RWPE1 (cell line): ENCODE measurements around the gene IL2RA.

ENCODE experiments used
- CTCF ChIA-PET: fragments of 350-600 bp; sonication (Branson Sonifier 250); formaldehyde crosslinking; extraction: SDS; loops from one replicate; lab custom pipeline; 2021; lab: Yijun Ruan, JAX
- POLR2A ChIA-PET: fragments of 400-600 bp; formaldehyde crosslinking; extraction: SDS; loops from one replicate; lab custom pipeline; 2020; ENCODE audit warnings: antibody characterized with exemption; ENCODE audit not compliant: low non-redundant PET; lab: Yijun Ruan, JAX
- DNase-seq: peaks from one replicate; pipeline ENCODE4 v3.0.0; 2012; ENCODE audit warnings: low spot score
- H3K27ac ChIP-seq: fragments of 450-650 bp; 2 replicates; pipeline ENCODE4 v1.5.1; 2017
- TF ChIP-seq, protein P1 (sequence below): fragments of 450-650 bp; conservative IDR thresholded peaks from 2 replicates; pipeline ENCODE4 v1.5.1; 2017; ENCODE audit warnings: low read depth, mild to moderate bottlenecking

The IL2RA gene

DNA sequence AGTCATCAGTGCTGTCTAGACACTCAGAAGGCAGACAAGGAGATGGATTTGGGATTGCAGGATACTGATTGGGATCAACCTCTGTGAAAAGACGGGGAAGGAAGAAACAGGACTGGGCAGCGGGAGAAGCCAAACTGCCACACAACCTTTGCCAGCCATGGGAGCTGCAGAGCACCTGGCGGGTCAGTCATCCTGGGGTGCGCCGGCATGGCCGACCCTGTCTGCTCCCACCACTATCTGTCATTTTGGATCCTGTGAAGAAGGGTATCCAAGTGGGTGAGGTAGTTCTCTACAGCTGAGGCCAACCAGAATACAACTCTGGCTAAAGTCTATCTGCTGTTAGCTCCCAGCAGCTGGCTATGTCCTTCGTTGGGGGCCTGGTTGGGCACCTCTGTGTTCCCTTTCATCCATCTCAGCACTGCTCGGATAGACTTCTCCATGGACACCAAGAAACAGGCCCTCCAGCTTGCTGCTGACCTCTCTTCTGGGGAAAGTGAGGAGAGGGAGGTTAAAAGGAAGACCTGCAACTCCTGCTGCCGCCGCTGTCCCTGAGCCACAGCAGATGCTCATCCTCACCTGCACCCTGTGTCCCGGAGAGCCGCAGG lies 15.0 kb upstream of the IL2RA start:
- TF ChIP-seq, protein P1, sequence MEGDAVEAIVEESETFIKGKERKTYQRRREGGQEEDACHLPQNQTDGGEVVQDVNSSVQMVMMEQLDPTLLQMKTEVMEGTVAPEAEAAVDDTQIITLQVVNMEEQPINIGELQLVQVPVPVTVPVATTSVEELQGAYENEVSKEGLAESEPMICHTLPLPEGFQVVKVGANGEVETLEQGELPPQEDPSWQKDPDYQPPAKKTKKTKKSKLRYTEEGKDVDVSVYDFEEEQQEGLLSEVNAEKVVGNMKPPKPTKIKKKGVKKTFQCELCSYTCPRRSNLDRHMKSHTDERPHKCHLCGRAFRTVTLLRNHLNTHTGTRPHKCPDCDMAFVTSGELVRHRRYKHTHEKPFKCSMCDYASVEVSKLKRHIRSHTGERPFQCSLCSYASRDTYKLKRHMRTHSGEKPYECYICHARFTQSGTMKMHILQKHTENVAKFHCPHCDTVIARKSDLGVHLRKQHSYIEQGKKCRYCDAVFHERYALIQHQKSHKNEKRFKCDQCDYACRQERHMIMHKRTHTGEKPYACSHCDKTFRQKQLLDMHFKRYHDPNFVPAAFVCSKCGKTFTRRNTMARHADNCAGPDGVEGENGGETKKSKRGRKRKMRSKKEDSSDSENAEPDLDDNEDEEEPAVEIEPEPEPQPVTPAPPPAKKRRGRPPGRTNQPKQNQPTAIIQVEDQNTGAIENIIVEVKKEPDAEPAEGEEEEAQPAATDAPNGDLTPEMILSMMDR, result no peak
- POLR2A ChIA-PET, result no interaction called here
- no peak overlapping the region for H3K27ac ChIP-seq
- CTCF ChIA-PET, result no interaction called here
- DNase-seq, result no peak

DNA sequence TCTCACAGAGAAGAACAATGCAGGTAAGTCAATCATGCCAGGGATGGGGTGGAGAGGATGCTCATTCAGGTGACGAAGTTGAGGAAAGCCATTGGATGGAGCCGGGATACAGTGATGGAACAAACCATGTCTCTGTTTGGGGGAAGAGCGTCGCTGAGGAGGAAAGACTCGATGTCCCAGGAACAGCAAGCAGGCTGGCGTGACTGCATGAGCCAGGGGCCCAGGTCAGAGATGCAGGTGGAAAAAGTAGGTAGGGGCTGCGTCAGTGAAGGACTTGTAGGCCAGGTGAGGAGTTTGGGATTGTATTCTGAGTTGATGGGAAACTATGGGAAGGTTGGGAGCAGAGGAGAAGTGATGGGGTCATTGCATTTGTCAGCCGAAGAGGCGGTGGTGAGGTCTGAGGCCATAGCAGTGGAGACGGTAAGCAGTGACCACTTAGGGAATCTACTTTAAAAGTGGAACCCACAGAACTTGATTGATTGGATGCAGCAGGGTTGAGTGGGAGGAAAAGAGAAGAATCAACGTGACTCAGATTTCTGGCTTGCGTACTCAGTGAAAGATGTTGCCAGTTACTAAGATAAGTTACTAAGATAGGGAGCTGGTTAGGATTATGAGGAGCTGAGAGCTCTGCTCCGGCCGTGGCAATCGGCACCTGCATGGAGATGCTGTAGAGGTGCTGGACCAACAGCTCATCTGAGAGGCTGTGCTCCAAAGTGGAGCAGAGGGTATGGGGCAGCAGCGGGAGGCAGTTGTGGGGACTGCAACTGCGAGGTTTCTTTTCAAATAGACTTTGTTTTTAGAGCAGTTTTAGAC lies 12.5 kb upstream of the IL2RA start:
- peak; percentile 19 for DNase-seq
- TF ChIP-seq, protein P1, result no peak
- ChIA-PET POLR2A (no interaction called here), CTCF (no interaction called here)
- H3K27ac ChIP-seq, result no peak overlapping the region

DNA sequence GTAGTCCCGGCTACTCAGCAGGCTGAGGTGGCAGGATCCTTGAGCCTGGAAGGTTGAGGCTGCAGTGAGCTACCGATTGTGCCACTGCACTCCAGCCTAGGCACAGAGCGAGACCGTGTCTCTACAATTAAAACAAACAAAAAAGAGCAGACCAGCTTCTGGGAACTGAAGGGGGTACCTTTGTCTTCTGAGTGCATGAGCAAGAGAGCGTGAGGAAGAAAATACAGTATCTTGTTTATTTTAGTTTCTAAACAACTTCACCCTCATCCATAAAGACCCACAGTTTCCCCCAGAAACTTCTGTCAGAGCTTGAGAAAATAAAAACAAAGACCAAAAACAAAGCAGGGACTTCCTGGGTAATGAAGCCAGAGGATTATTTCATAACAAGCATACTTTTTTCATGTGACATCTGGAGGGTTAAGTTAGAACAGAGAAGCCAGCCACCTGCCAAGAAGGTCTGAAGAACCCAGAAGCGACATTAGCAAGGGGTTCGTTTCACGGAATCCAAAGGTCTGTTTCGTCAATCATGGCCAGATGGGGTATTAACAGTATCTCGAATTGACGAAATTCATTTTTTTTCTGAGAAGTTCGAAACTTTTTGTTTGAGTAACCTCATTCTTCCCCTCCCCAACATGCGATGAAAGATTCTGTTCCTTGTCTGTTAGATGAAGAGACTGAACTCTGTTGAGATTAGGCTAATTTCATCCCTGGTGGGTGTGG lies 10.2 kb upstream of the IL2RA start:
- ChIA-PET CTCF (interaction anchor here (0.6 kb wide), 1 partner anchor 14 kb away, joined by 3 read pairs; no protein-coding TSS in a partner anchor), POLR2A (interaction anchor here (0.6 kb wide), 1 partner anchor 10 kb away, joined by 10 read pairs; no protein-coding TSS in a partner anchor)

DNA sequence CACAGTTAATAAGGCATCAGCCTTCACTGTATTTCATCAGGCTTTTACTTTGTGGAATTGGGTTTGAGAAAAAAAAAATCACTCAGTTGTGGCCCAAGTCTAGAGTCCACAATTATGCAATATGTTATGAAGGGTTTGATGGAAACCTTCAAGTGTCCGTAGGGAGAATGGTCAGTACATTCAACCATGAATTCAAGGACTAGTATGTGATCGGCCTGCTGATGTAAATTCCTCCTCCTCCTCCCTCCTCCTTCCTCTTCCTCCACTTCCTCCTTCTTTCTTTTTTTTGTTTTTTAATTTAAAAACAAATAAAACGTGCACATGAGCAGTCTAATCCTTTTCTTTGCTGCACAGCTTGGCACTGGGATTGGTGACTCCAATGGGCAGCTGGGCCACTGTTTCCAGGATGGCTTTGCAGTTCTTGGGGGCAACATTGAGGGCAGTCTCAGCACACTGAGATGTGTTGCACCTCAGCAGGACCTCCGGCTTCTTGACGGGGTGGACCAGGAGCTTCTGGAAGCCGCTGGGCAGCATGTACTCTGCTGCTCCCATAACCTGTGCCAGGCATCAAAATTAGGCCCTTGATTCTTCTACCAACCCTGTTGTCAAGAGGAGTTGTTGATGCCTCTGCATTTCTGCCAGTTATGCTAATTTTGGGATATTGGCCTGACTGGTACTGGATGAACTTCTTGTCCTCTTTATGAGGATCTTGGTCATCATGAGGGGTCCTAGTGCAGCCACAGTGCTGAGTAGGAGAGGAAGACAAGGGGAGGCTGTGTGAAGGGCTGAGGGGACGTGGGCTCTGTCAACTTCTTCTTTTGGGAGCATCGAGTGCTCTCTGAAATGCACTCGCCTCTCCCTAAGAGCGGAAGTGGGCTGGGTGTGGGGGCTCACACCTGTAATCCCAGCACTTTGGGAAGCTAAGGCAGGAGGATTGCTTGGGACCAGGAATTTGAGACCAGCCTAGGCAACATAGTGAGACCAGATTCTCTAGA lies 9.3 kb upstream of the IL2RA start:
- TF ChIP-seq, protein P1, result no peak
- ChIA-PET POLR2A (no interaction called here), CTCF (interaction anchor here (0.6 kb wide), 2 partner anchors 15 to 100 kb away, joined by 3 read pairs; no protein-coding TSS in a partner anchor)
- no peak for DNase-seq
- no peak overlapping the region for H3K27ac ChIP-seq

More for the DNA sequence above, 10.2 kb upstream of the IL2RA start:
- no peak overlapping the region for H3K27ac ChIP-seq
- DNase-seq, result no peak
- TF ChIP-seq, protein P1, result no peak

DNA sequence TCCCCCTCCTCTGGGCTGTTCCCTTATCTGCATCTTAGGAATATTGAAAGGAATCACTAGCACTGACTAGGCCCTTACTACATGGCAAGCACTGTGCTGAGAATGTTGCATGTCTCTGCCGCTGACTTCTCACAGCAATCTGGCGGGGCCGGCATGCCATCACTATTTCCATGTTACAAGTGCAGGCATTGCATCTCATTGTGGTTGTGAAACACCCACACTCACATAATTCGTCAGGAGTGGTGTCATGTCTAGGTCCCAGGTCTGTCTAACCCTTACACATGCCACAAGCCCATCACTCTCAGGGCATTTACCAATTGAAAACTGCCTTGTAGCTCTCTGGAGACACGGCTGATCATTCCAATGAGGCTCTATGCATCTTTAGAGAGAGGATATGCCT lies 8.5 kb upstream of the IL2RA start:
- H3K27ac ChIP-seq, result no peak overlapping the region
- POLR2A ChIA-PET, result no interaction called here
- DNase-seq, result no peak
- TF ChIP-seq, protein P1, result no peak
- CTCF ChIA-PET, result interaction anchor here (0.6 kb wide), 1 partner anchor 99 kb away, joined by 3 read pairs; no protein-coding TSS in a partner anchor
